CD4-positive, alpha-beta T cell (primary cell): ENCODE data around the gene CST6. TPM values are rescaled to one million over a fixed set of nuclear protein-coding genes. Genes with fewer than 3 reads are reported as not detected.

Experiments used
- ATAC-seq: fragments of 200-7000 bp; cut with Tn5 transposase; one replicate; pipeline ENCODE4 v1.10.0; 2022; ENCODE audit warnings: mild to moderate bottlenecking; ENCODE audit not compliant: poor library complexity
- CTCF ChIA-PET: fragments of 350-600 bp; sonication (Branson Sonifier 250); formaldehyde crosslinking; loops from one replicate; lab custom pipeline; 2021; ENCODE audit warnings: antibody characterized with exemption, inconsistent platforms; lab: Charles Lee
- POLR2A ChIA-PET: fragments of 350-600 bp; sonication (Branson Sonifier 250); formaldehyde crosslinking; loops from one replicate; lab custom pipeline; 2021; ENCODE audit warnings: antibody characterized with exemption, inconsistent platforms; lab: Charles Lee
- DNase-seq, 14 experiments: peaks; one replicate each; pipeline ENCODE4 v3.0.0-alpha.2; 2013 to 2020; ENCODE audit warnings: mixed read lengths in 2 of 14
- H3K27ac ChIP-seq, 2 donors: one replicate each; pipeline versions ENCODE4 v1.5.1 to v1.7.0; 2013; ENCODE audit warnings: low read length in 2 of 2, low read depth in 1 of 2, mild to moderate bottlenecking in 1 of 2
- H3K27me3 ChIP-seq, 2 experiments: 1 replicate in 1 of 2; 2 replicates in 1 of 2; pipeline versions ENCODE4 v1.6.1 to v1.7.0; 2013; ENCODE audit warnings: low read length in 2 of 2, control low read depth in 1 of 2, mild to moderate bottlenecking in 1 of 2, moderate library complexity in 1 of 2; ENCODE audit not compliant: insufficient read depth in 2 of 2, control insufficient read depth in 1 of 2
- H3K36me3 ChIP-seq: one replicate; pipeline ENCODE4 v1.6.1; 2013; ENCODE audit warnings: low read length, control low read depth; ENCODE audit not compliant: insufficient read depth
- H3K4me1 ChIP-seq: one replicate; pipeline ENCODE4 v1.6.1; 2013; ENCODE audit warnings: low read length, control low read depth; ENCODE audit not compliant: insufficient read depth
- H3K4me3 ChIP-seq: one replicate; pipeline ENCODE4 v1.5.1; 2013; ENCODE audit warnings: mild to moderate bottlenecking, low read length, moderate library complexity
- H3K9me3 ChIP-seq, 2 experiments: 1 replicate in 1 of 2; 2 replicates in 1 of 2; pipeline versions ENCODE4 v1.6.1 to v1.7.0; 2013; ENCODE audit warnings: low read length in 2 of 2, mild to moderate bottlenecking in 2 of 2, control low read depth in 1 of 2, moderate library complexity in 1 of 2; ENCODE audit not compliant: control insufficient read depth in 1 of 2, insufficient read depth in 1 of 2
- H3K27ac Mint-ChIP-seq: one replicate; pipeline ENCODE4 v1.8.0; 2020; ENCODE audit warnings: mixed read lengths
- H3K27me3 Mint-ChIP-seq: one replicate; pipeline ENCODE4 v1.8.0; 2021; ENCODE audit warnings: mixed read lengths
- H3K36me3 Mint-ChIP-seq: one replicate; pipeline ENCODE4 v1.8.0; 2021; ENCODE audit warnings: low read depth, mixed read lengths
- H3K4me1 Mint-ChIP-seq: one replicate; pipeline ENCODE4 v1.8.0; 2021; ENCODE audit warnings: low read depth, mixed read lengths
- H3K4me3 Mint-ChIP-seq: one replicate; pipeline ENCODE4 v1.8.0; 2020; ENCODE audit warnings: mild to moderate bottlenecking, mixed read lengths
- H3K9me3 Mint-ChIP-seq: one replicate; pipeline ENCODE4 v1.8.0; 2020; ENCODE audit warnings: mixed read lengths
- CTCF ChIP-seq: fragments of 200-600 bp; IDR thresholded peaks from one replicate; pipeline ENCODE4 v1.8.0; 2022; ENCODE audit warnings: antibody characterized with exemption, mild to moderate bottlenecking
- intact Hi-C, 2 experiments: fragments of 100-400 bp; cut with DNase I in 1 of 2; cut with micrococcal nuclease in 1 of 2; formaldehyde crosslinking; loops; one replicate each; pipeline versions ENCODE4 v1.15.1 to v1.9.0; 2023 to 2025; cut with DNase I, micrococcal nuclease
- total RNA-seq, 174 experiments: library from RNA in 2 of 174; stranded (reverse) in 2 of 174; gene quantifications; one replicate each; pipeline ENCODE4 v1.2.3 and lab custom pipeline; 2021 to 2026

The CST6 gene
- total RNA-seq, 2 experiments from 2014 or later: not detected

- Histone ChIP-seq H3K36me3 (no peaks in the 10 kb centered on the region), H3K4me3 (no peak within 1 kb of the TSS), H3K9me3 (no peaks in the 10 kb centered on the region), H3K4me1 (peaks cover 18% of the 10 kb centered on the region), H3K27ac (no peak within 1 kb of the TSS), H3K27me3 (no peaks in the 10 kb centered on the region)
- no peak within 1 kb of the TSS for H3K27ac Mint-ChIP-seq
- ATAC-seq (no peak), DNase-seq (no peak)
- ChIA-PET CTCF (no interaction called here), POLR2A (no interaction called here)
- no peaks in the 10 kb centered on the region for H3K36me3 Mint-ChIP-seq
- H3K4me1 Mint-ChIP-seq: peaks cover 5% of the 10 kb centered on the region
- no peaks in the 10 kb centered on the region for H3K9me3 Mint-ChIP-seq
- no peak for TF ChIP-seq CTCF
- intact Hi-C loops: no loop called here
- no peak within 1 kb of the TSS for H3K4me3 Mint-ChIP-seq
- H3K27me3 Mint-ChIP-seq: peaks cover 7% of the 10 kb centered on the region
These were observed 14.3 kb downstream of the CST6 start, which contains the start of gene CATSPER1 for GRCh38 chr11:66026017-66026529. Gene CATSPER1, minus strand, starts transcription at chr11:66026479. Its CDS starts 100 bp downstream, at chr11:66026379.

- intact Hi-C loops: no loop called here
- Histone ChIP-seq H3K27ac (no peak overlapping the region), H3K36me3 (no peaks in the 10 kb centered on the region), H3K4me1 (no peaks in the 10 kb centered on the region), H3K4me3 (no peak overlapping the region), H3K27me3 (peaks cover 0 to 6% of the 10 kb centered on the region in 2 experiments), H3K9me3 (no peaks in the 10 kb centered on the region)
- H3K4me3 Mint-ChIP-seq: no peak overlapping the region
- peaks cover 6% of the 10 kb centered on the region for H3K27me3 Mint-ChIP-seq
- H3K4me1 Mint-ChIP-seq: no peaks in the 10 kb centered on the region
- no peaks in the 10 kb centered on the region for H3K9me3 Mint-ChIP-seq
- H3K36me3 Mint-ChIP-seq: no peaks in the 10 kb centered on the region
- ATAC-seq (no peak), DNase-seq (no peak)
- POLR2A ChIA-PET: no interaction called here
- CTCF ChIA-PET: no interaction called here
- no peak for TF ChIP-seq CTCF
- no peak overlapping the region for H3K27ac Mint-ChIP-seq
These were observed 21.3 kb downstream of the CST6 start for GRCh38 chr11:66032957-66033735.

- ATAC-seq: no peak
- Histone ChIP-seq H3K36me3 (no peaks in the 10 kb centered on the region), H3K27ac (no peak overlapping the region), H3K27me3 (peaks cover 0 to 6% of the 10 kb centered on the region in 2 experiments), H3K4me1 (no peaks in the 10 kb centered on the region), H3K4me3 (no peak overlapping the region), H3K9me3 (no peaks in the 10 kb centered on the region)
- POLR2A ChIA-PET: no interaction called here
- H3K27ac Mint-ChIP-seq: no peak overlapping the region
- intact Hi-C loops: no loop called here
- DNase-seq: no peak
- CTCF ChIA-PET: interaction anchor here (1.2 kb wide), 1 partner anchor 13 kb away, joined by 3 read pairs; no protein-coding TSS in a partner anchor
- H3K36me3 Mint-ChIP-seq: no peaks in the 10 kb centered on the region
- no peak overlapping the region for H3K4me3 Mint-ChIP-seq
- no peak for TF ChIP-seq CTCF
- peaks cover 6% of the 10 kb centered on the region for H3K27me3 Mint-ChIP-seq
- H3K9me3 Mint-ChIP-seq: no peaks in the 10 kb centered on the region
- no peaks in the 10 kb centered on the region for H3K4me1 Mint-ChIP-seq
These were observed 24.0 kb downstream of the CST6 start for GRCh38 chr11:66035653-66036333.
